Epithelial cell of esophagus (primary cell): Measurements from ENCODE around the gene CIDEB.
A peak's percentile ranks its signal among the peaks of the same experiment; 100 is the strongest.

ENCODE experiments used
- DNase-seq: peaks from one replicate; pipeline ENCODE4 v3.0.0; 2010; ENCODE audit warnings: low read depth
- H3K4me3 ChIP-seq: 2 replicates; pipeline ENCODE4 v1.5.1; 2011; ENCODE audit warnings: mild to moderate bottlenecking, low read length, control low read depth
- TF ChIP-seq, protein P1 (sequence below): IDR thresholded peaks from 2 replicates; pipeline ENCODE4 v1.5.1; 2011; ENCODE audit warnings: low read depth, mild to moderate bottlenecking, low read length, control low read depth, inconsistent platforms; ENCODE audit not compliant: insufficient read depth; ENCODE audit errors: missing control alignments

Gene CIDEB

DNA sequence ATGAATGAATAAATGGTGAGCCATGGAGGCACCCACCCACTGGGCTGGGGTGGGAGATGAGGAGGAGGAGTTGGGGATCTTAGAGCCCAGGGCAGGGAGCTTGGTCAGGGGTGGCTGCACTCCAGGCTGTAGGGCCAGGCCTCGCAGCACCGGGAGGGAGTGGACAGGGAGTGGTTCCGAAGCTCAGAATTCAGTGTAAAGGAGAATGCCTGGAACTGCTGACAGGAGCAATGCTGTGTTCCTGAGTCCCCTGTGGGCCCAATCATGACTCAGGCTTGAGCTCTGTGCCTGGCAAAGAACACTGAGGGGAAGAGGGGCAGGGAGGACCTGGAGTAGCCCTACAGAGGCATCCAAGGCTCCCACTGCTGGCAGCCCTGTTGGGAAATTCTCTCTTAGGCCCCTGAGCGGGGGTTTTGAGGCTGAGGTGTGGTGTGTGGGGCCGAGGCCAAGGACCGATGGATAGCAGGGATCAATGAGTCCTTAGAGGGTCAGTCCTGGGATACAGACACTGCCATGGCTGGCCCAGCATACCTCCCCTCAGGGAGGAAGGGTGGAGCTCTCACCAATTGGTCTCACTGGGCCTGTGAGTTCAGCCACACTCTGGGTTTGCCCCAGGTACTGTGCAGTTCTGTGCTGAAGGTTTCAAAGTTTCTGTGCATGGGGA, 26.8 kb downstream of the CIDEB start:
- TF ChIP-seq, protein P1, sequence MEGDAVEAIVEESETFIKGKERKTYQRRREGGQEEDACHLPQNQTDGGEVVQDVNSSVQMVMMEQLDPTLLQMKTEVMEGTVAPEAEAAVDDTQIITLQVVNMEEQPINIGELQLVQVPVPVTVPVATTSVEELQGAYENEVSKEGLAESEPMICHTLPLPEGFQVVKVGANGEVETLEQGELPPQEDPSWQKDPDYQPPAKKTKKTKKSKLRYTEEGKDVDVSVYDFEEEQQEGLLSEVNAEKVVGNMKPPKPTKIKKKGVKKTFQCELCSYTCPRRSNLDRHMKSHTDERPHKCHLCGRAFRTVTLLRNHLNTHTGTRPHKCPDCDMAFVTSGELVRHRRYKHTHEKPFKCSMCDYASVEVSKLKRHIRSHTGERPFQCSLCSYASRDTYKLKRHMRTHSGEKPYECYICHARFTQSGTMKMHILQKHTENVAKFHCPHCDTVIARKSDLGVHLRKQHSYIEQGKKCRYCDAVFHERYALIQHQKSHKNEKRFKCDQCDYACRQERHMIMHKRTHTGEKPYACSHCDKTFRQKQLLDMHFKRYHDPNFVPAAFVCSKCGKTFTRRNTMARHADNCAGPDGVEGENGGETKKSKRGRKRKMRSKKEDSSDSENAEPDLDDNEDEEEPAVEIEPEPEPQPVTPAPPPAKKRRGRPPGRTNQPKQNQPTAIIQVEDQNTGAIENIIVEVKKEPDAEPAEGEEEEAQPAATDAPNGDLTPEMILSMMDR = no peak
- peak; percentile 54 for DNase-seq
- no peak overlapping the region for H3K4me3 ChIP-seq

DNA sequence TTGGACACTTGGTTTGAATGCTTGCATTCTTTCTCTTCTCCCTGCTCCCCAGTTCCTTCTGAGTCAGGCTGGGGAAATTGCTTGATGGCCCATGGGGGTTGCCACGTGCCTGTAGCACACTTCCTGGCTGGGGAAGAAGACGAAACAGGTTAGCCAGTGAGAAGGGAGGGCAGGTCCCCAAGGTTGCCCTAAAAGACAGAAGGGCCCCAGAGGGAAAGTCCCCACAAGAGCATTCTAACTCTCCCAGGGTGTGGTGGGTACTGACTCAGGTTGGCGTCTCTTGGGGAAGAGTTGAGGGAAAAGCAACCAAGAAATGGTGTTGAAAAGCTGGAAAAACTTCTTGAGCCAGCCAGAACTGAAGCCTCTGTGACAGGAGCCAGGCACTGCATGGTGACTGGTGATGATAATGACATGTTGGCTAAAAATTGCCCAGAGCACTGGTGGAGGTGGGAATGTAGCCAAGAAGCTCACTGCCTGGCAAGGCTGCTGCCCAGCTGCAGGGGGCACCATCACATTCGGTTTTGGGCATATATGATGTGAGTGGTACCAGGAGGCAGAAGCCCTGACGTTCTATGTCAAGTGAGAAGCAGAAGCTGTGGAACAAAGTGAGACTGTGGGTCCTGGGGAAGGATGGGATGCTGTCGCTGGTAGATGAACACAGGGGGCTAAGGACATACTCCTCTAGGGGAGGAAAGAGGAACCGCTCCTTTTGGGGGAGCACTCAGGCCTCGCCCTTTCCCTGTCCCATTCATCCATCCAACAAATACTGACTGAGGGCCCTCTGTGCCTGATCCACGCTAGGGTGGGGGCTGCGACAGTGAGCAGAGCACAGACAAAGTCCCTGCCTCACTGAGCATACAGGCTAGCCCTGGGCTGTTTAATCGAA, 28.2 kb downstream of the CIDEB start:
- H3K4me3 ChIP-seq = no peak overlapping the region
- peak; percentile 89 for DNase-seq
- TF ChIP-seq, protein P1 = peak; percentile 60

DNA sequence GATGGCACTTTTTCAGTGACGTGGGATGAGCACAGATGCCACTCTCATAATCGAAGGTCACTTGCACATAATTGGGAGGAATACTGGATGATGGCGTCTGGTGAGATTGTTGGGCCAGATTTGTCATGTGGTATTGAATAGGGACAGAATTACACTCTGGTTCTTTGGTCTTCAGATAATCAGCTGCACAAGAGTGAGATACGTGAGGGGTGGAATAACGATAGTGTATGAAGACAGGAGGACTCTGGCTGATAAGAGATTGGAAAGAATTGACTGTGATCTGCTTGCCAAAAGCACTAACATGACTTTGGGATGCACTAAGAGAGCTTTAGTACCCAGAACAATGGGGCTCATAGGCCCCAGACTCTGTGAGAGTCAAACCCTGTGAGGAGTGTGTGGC, 29.4 kb downstream of the CIDEB start:
- TF ChIP-seq, protein P1 = no peak
- H3K4me3 ChIP-seq = no peak overlapping the region
- no peak for DNase-seq

DNA sequence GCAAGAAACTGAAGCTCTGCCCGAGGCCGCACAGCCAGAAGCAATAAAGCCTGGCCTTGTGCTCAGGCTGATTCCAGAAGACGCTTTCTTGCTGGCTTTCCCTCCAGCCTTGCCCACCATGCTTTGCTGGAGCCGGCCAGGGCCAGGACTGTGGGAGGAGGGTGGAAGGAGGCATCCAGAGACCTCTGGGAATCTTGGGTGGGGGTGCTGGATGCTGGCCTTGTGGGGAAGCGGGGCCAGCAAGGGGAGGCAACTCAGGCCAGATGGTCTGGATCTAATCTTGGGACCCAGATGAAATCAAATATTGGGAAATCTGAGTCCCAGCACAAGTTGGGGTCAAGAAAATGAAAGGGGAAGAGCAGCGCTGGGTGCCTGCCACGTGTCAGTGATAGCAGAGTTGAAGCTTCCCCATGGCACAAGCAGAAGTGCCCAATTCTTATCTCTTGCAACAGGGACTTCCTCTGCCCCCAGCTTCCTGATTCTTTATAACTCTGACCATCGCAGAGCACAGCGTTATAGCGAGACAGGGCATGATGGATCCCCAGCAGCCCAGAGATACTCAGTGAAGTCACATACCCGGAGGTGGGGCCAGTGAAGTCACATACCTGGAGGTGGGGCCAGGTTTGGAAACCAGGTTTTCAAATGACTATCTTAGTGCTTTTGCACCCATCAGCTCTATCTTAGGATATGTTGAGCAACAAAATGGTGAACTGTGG, 30.0 kb downstream of the CIDEB start:
- H3K4me3 ChIP-seq = no peak overlapping the region
- TF ChIP-seq, protein P1 = no peak
- DNase-seq = no peak

DNA sequence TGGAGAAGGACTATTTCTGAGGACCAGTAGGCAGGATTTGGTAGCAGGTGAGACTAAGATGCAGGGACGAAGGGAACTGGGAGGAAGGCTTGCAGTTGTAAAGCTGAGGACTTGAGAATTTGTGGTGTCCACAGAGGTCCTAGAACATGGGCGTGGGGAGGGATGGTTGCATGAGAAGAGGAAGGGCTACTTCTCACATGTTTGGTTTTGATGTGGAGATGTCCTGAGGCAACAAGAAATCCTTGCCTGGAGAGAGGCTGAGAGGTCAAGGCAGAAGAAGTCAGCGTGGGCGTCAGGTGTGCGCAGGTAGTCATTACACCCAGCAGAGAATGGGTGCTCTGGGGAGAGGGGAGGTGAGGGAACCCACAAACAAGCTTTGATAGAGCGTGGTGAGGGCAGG, 30.7 kb downstream of the CIDEB start:
- H3K4me3 ChIP-seq = no peak overlapping the region
- TF ChIP-seq, protein P1 = no peak
- DNase-seq = no peak

DNA sequence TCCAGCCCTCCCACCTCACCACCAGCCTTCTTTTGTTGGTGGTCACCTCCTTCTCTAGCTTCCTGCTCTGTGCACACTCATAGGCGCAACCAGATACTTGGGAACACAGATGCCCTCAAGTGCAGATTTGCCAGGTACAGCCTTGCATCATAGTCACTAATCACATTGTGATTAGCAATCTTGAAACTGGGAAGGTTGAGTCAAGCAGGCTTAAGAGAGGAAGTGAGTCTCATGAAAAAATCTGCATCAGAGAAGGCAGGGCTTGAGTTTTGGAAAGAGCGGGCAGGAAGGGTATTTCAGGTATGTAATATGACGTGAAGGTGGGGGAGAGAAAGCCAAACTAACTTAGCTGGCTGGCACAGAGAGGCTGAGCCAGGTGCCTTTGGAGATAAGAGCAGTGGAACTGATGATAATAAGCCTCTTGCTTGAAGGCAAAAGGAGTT, 33.7 kb downstream of the CIDEB start:
- no peak overlapping the region for H3K4me3 ChIP-seq
- DNase-seq = peak; percentile 99
- TF ChIP-seq, protein P1 = no peak
